IMR-90 (cell line): ENCODE measurements around the gene TMEM37.

Experiments
- FOS ChIP-seq: fragments of 150-350 bp; IDR thresholded peaks from 2 replicates; pipeline ENCODE4 v1.6.1; 2016; ENCODE audit warnings: low read depth, low read length
- MAFK ChIP-seq: IDR thresholded peaks from 2 replicates; pipeline ENCODE4 v1.6.1; 2012; ENCODE audit warnings: low read depth, low read length, improper control_type of control experiment
- MAZ ChIP-seq: IDR thresholded peaks from 2 replicates; pipeline ENCODE4 v1.6.1; 2012; ENCODE audit warnings: low read depth, mild to moderate bottlenecking, low read length, improper control_type of control experiment, moderate library complexity, borderline replicate concordance
- MXI1 ChIP-seq: IDR thresholded peaks from 2 replicates; pipeline ENCODE4 v1.6.1; 2012; ENCODE audit warnings: low read depth, mild to moderate bottlenecking, low read length, moderate library complexity, borderline replicate concordance
- POLR2A ChIP-seq: IDR thresholded peaks from 2 replicates; pipeline ENCODE4 v1.6.1; 2012; ENCODE audit warnings: mild to moderate bottlenecking, low read depth, low read length
- RAD21 ChIP-seq: IDR thresholded peaks from 2 replicates; pipeline ENCODE4 v1.6.1; 2012; ENCODE audit warnings: low read length, improper control_type of control experiment
- RFX5 ChIP-seq: IDR thresholded peaks from 2 replicates; pipeline ENCODE4 v1.8.0; 2012; ENCODE audit warnings: low read depth, mild to moderate bottlenecking, low read length, moderate library complexity
- SMC3 ChIP-seq: fragments of 150-350 bp; IDR thresholded peaks from 2 replicates; pipeline ENCODE4 v1.6.1; 2016; ENCODE audit warnings: low read depth, mild to moderate bottlenecking, antibody characterized with exemption, low read length, moderate library complexity
- TF ChIP-seq, protein P1 (sequence below): fragments of 150-350 bp; IDR thresholded peaks from 2 replicates; pipeline ENCODE4 v1.6.1; 2017; ENCODE audit warnings: mild to moderate bottlenecking, antibody characterized with exemption, low read length, low read depth
- TF ChIP-seq, protein P2 (sequence below): conservative IDR thresholded peaks from 2 replicates; pipeline ENCODE4 v1.5.1; 2012; ENCODE audit warnings: mild to moderate bottlenecking, low read depth, low read length, improper control_type of control experiment

DNA sequence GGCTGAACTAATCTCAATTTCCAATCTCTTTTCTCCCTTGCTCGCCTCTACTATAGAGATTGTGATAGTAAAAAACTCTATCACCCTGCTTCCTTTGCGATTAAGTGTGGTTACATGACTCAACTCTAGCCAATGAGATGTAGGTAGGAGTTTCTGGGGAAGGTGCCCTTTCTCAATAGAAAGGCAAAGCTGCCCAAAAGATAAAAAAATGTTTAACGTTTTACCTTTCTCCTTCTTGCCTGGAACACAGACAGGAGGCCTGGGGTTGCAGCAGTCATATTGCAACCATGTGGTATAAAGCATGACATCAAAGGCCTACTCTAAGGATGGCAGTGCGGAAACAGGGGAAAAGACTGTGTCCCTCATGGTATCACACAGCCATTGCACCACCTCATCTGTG, 31.5 kb downstream of the TMEM37 start:
- TF ChIP-seq POLR2A = no peak
- TF ChIP-seq, protein P1, sequence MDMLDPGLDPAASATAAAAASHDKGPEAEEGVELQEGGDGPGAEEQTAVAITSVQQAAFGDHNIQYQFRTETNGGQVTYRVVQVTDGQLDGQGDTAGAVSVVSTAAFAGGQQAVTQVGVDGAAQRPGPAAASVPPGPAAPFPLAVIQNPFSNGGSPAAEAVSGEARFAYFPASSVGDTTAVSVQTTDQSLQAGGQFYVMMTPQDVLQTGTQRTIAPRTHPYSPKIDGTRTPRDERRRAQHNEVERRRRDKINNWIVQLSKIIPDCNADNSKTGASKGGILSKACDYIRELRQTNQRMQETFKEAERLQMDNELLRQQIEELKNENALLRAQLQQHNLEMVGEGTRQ = no peak
- no peak for TF ChIP-seq RAD21
- TF ChIP-seq, protein P2, sequence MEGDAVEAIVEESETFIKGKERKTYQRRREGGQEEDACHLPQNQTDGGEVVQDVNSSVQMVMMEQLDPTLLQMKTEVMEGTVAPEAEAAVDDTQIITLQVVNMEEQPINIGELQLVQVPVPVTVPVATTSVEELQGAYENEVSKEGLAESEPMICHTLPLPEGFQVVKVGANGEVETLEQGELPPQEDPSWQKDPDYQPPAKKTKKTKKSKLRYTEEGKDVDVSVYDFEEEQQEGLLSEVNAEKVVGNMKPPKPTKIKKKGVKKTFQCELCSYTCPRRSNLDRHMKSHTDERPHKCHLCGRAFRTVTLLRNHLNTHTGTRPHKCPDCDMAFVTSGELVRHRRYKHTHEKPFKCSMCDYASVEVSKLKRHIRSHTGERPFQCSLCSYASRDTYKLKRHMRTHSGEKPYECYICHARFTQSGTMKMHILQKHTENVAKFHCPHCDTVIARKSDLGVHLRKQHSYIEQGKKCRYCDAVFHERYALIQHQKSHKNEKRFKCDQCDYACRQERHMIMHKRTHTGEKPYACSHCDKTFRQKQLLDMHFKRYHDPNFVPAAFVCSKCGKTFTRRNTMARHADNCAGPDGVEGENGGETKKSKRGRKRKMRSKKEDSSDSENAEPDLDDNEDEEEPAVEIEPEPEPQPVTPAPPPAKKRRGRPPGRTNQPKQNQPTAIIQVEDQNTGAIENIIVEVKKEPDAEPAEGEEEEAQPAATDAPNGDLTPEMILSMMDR = no peak
- TF ChIP-seq RFX5 = no peak
- no peak for TF ChIP-seq FOS
- TF ChIP-seq MAFK = no peak
- no peak for TF ChIP-seq SMC3
- TF ChIP-seq MXI1 = no peak
- TF ChIP-seq MAZ = no peak
